Myocyte (in vitro differentiated cells): ENCODE data around the gene SLC38A1. TPM values are rescaled to one million over a fixed set of nuclear protein-coding genes. Genes with fewer than 3 reads are reported as not detected.

Experiments
- DNase-seq: peaks from one replicate; pipeline ENCODE4 v3.0.0-alpha.2; 2012; ENCODE audit warnings: low read depth
- total RNA-seq: library from RNA; depleted of rRNA; stranded (reverse); fragments of >200 nt; gene quantifications from 2 replicates; pipeline ENCODE4 v1.2.3, GENCODE V29; 2014

Gene SLC38A1
- total RNA-seq, 1 donor from 2014 or later = 132 TPM

DNA sequence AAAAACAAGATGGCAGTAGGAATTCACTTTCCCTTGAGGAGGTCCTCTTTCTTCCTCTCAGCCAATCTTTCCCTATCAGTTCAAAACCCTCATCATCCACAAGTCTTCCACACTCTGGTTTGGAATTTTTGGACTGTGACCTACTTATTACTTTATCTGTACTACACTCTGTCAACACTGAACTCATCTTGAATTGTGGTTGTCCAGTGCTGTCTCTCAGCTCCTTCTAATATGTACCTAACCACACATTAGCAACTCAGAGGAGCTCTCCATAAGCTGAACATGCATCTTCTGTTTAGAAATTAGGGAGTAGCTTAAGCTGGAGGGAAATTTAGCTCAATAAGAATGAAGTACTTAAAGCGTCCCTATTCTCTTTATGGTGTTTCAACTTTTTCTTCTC, 34.8 kb downstream of the SLC38A1 start:
- no peak for DNase-seq

DNA sequence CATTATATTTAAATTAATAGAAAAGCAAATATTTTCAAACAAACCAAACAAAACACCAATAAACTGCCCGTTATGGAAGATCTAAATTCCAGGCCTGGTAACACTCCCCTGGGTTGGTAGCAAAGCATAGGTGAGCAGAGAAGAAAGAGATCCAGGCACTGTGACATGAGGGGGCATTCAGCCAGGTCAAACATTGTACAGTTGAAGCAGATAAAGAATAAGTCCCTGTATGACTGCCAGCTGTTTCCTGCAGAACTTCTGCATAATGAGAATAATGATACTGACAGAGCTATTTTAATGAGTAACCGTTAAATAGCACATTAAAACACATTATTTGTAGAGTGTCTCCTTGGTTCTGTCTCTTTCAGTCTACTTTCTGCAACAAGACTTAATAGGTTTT, 35.4 kb downstream of the SLC38A1 start:
- DNase-seq = no peak

DNA sequence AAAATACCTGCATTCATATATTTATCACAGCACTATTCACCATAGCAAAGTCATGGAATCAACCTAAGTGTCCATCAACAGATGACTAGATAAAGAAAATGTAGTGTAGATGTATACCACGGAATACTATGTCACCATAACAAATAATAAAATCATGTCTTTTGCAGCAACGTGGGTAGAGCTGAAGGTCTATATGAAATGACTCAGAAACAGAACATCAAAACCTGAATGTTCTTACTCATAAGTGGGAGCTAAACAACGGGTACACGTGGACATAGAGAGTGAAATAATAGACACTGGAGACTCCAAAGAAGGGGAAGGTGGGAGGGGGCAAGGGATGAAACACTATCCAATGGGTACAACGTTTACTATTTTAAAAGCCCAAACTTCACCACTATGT, 37.9 kb downstream of the SLC38A1 start:
- DNase-seq = no peak

DNA sequence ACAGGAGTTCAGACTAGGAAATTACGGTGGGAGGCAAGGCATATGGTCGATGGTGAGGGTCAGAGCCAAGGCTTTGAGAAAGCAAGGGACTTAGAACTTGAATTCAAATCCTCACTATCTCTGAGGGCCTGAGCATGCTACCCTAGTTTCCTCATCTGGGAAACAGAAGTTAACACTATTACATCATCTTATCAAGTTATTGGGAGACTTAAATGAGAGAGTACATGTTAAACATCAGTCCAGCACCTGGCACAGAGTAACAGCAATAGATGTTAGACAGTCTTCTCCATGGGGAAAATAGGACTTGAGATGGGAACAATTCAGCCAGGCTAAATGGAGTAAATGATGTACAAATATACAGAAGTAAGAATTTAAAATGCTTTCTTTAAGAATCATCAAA, 38.5 kb downstream of the SLC38A1 start:
- DNase-seq = no peak

DNA sequence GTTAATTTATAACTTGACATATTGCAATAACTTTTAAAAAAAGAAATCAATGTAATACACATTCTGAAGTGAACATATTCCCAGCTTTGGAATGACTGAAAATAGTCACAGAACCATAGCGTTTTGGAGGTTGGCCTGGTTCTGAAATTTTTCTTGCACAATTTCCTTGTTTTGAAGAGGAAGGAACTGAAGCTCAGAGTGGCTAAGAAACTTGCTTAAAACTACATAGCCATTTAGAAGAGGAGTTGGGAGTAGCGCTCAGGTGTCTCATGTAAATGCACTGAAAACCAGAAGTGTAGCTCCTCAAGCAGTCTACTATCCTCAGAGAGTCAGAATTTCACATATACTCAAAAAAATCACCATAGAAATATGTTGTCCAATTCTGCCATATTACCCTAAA, 41.2 kb downstream of the SLC38A1 start:
- no peak for DNase-seq

DNA sequence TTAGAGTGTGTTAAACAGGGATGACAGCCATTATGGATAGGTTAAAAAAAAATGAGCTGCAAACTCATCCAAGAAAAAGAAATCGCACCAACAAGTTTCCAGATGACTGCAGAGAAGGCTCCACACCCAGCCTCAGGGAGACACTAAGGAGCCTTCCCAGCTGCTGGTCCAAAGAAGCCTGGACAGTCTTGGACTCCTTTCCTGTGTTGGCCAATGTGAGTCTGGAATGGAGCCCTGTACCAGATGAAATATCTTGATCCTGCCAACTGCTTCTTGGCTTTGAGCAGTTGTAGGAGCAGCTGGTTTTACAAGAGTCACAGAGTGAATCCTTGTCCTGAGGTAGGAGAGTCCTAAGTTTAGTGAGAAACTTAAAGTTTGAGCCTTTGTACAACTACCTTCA, 44.5 kb downstream of the SLC38A1 start:
- peak; percentile 84 for DNase-seq

DNA sequence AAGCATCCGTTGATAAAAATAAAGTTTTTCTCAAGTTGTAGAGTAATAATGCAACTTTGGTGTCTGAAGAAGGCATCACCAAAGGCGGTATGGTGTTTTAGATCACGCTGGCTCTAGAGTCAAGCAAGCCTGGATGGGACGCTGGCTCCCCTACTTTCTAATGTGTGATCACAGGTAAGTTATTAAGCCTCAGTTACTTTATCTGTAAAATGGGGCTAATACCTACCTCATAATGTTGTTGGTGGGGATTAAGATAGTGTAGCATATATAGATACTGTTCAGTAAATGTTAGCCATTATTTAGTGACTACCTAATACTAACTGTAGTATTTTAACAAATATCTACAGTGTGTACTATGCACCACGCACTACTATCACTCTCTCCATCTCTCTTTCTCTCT, 45.8 kb downstream of the SLC38A1 start:
- no peak for DNase-seq

DNA sequence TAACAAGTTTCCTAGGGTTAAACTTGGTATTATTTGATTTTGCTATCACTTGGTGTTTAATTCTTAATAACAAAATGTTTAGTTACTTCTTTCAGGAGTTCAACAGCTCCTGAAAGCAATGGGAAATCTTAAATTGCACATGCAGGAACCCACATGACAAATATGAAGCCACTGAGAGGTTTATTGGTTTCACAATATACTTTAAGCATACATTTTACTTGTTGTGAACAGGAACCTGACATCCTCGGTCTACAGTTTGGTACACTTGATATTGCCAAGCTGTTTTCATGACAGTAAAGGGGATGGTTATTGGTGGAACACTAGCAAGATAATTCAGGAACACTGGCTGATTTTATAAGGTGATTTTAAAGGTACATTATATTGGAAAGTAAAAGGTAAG, 46.2 kb downstream of the SLC38A1 start:
- no peak for DNase-seq

DNA sequence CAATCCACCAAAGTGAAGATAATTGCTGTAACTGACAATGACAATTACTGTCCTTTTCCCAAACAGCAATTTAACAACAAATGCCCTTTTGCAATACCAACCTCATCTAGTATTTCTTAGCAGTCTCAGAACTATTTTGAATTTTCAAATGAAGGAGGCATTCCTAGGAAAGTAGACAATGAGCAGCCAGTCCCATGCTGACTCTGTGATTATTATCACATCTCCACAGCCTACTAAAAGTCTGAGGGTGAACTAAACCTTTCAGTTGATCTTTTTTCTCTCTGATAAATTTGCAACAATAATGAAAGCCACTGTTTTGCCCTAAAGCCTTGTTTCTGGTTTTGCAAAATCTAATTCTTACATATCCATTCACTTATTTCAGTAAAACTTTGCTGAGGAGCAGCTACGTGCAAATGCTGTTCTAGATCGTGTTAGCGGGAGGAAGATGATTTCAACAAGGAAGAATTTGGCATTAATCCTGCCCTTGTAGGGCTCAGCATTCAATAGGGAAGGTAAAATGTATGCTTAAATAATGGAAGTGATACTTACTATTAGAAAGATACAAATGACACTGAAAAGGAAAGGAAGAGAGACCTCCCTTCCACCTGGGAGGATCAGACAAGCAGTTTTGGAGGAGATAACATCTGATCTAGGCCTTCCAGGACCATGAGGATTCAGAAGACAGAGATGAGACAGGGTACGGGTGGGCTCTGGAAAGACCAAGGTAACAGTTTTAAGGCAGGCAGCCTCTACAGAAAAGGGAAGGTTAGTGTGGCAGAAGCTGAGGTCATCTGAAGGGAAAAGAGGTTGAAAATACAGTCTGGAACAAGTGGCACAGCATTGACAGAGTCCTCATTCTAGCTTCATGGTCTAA, 47.4 kb downstream of the SLC38A1 start:
- DNase-seq = no peak

DNA sequence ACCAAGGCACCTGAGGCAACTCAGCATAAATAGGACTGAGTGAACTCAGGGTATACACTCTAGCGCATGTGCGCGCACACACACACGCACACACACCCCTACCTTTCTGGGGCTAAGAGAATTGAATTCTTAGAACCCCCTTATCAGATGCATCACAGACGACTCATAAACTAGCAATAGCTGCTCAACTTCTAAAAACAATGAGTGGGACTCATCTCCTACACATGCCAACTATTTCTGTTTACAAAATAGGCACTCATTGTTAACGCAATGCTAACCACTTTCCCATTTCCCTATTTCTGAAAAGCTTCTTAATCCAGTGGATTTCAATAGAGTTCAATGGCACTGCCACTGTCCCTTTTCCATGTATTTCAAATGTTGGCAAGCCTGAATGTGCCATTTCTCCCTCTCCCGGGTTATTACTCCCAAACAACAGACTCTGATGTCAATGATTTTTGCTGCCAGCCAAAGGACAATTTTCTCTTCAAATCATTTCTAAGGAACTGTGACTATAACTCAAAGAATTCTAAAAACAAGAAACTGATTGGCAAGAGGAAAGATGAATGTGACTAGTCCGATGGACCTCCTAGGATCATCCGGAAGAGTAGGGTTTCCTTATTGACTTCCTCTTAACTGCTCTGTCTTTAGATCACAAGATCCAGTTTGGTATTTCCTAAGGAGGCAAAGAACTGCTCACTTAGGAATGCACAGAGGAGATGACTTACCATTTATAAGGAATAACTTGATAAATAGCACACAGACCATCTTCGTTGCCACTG, 48.8 kb downstream of the SLC38A1 start:
- peak; percentile 56 for DNase-seq

DNA sequence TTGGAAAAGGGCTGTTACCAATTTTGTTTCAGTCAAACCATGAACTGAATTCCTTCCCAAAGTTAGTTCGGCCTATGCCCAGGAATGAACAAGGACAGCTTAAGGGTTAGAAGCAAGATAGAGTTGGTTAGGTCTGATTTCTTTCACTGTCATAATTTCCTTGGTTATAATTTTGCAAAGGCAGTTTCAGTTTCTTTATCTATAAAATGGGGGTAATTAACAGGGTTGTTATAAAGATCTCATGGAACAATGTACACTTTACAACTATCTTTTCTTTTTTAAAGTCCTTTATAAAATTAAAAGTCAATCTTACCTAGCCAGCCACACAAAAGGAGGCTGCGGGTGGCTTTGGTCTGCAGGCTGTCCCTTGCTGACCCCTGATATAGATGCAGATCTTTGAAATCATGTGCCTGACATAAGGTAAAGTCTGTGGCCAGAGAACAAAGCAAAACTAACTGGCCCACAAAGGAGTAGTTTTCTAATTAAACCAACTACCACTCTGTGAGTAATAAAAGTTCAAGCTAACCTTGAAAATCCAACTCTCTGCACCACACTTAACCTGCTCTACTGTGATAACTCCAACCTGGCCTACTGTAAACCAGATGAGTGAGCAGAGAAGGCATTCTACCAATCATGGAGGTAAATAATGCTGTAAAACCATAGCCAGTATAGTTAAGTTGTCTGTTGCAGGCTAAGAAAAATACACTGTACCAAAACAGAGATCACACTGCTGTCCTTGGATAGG, 49.5 kb downstream of the SLC38A1 start:
- no peak for DNase-seq

DNA sequence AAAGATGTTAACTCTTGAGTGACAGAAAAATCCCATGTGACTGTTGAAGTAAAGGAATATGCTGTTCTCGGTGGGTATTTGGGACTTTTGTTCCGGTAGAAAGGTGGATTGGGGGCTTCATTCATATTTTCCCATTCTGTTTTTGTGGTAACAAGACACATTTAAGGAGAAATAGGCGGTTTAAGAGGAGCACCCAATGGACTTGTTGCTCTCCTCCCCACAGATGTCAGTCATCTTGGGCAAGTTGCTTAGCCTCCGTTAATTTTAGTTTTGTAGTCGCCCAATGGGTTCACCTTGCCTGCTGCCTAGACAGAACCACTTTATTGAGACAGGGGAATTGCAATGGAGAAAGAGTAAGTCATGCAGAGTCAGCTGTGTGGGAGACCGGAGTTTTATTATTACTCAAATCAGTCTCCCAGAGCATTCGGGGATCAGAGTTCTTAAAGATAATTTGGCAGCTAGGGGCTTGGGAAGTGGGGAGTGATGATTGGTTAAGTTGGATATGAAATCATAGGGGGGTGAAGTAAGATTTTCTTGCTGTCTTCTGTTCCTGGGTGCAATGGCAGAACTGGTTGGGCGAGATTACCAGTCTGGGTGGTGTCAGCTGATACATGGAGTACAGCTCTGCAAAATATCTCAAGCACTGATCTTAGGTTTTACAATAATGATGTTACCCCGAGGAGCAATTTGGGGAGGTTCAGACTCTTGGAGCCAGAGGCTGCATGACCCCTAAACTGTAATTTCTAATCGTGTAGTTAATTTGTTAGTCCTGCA, 50.3 kb downstream of the SLC38A1 start:
- DNase-seq = no peak

DNA sequence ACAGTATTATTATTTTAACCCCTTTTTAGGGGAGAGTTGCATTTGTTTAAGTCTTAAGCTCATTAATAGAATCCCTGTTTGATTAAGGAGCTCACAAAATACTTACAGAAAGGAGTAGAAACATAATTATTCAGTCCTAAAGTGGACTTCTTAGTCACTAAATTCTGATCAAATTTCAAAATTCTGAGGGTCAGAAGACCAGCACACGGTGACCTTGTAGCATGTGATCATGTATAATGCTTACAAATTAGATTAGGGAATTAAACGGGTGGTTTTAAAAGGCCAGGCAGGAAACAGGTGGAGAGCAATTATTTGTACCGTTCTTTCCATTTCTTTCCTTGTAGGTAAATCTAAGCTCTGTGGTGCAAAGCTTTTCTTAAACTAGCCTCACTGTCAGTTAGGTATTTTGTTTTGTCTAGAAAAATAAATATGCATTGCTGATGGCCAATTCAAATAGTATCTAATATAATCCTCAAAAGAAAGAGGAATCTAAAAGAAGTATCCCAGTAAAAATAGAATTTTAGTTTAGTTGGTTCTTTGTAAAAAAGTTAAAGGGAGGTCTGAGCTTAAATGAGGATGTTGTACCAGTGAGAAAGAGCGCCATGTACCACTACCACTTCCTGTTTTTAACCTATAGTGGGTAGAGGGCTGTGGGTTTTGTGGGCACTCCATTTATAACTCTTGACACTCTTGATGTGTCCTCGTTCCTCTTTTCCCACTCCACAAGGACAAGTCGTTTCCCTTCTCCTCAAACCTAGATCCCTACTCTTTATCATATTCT, 51.1 kb downstream of the SLC38A1 start:
- DNase-seq = no peak

DNA sequence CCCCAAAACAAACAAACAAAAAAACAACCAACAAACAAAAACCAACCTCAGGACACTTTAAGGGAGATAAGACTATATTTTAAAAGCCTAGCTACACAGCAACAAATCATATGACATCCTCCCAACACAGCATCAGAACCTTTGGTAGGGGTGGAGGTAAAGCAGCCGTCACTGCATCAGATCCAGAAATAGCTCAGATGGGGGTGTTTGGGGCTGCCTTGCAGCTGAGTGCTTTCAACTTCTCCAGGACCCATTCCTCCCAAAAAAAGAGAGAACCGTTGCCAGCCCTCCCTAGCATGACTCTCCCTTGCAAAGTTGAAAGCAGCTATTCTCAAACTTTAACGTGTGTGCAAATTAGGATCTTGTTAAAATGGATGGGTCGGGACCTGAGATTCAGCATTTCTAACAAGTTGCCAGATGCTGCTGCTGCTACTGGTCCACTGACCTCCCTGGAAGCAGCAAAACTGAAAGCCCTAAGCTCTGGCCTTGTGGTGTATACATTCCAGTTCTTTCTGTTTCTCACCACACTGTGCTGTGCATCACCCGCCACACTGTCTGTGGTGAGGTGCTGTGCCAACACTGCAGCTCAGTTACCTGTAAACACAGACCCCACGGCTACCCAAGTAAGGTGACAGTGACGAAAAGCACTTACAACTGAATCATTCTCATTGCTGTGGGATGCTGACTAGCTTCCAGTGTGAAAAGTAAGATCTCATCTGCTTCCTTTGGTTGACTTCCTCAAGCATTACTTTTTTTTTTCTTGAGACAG, 54.0 kb downstream of the SLC38A1 start:
- DNase-seq = no peak

DNA sequence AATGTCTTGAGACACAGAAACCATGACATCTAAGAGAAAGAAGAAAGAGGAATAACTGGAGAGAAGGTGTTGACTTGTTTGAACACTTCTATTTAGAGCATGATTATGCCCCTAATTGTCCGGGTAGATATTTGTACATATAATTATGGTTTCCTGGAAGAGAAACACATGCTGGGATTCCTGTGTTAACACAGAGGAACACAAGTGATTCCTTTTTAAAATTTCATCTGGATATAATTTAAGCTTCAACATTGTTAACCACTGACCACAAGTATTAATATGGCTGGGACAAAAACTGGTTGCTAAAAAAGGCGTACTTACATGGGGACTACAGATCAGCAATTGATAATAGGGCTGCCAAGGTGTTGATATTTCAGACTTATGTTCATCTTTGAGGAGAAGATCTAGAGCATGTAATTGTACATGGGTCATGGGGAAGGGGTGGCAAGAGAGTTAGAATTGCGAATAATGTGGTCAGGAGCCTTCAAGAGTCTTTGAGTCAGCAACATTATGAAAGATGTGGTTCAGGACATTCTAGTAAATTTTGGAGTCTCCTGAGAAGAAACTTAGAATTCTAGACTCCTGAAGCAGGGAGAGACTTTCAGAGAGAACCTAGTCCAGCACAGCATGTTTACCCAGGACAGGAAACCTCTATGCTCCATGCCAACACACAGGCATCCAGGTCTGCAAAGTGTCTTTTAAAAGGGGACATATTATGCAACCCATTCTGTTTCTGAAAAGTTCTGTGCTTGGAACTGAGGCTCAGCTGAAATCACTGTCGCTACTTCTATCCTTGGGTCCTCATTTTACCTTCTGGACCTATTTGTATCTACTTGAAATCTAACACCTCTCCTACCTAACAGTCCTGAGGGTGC, 56.5 kb downstream of the SLC38A1 start:
- DNase-seq = peak; percentile 22

DNA sequence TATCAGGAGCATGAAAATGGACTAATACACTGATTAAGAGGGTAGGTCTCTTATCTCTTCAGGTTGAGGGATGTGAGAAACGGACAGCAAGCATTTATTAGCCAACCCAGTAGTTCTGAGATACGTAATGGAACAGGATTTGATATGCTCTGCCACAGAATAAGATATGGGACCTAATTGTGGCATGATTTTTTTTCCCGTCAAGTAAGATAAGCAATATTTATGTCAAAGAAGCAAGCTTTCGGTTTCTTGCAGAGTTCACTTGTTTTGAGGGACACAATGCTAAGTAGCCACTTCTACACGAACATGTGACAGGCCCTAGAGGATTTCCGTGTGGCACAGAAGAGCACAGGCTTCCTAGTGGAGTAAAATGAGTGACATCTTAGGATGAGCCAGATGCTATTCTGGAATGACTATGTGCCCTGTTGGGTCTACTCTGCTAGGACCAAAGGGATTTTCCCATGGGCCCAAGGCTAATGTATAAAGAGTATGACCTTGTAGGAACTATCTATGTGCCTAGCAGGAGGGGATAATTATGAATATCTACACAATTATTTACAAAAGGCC, 57.9 kb downstream of the SLC38A1 start:
- DNase-seq = peak; percentile 26

DNA sequence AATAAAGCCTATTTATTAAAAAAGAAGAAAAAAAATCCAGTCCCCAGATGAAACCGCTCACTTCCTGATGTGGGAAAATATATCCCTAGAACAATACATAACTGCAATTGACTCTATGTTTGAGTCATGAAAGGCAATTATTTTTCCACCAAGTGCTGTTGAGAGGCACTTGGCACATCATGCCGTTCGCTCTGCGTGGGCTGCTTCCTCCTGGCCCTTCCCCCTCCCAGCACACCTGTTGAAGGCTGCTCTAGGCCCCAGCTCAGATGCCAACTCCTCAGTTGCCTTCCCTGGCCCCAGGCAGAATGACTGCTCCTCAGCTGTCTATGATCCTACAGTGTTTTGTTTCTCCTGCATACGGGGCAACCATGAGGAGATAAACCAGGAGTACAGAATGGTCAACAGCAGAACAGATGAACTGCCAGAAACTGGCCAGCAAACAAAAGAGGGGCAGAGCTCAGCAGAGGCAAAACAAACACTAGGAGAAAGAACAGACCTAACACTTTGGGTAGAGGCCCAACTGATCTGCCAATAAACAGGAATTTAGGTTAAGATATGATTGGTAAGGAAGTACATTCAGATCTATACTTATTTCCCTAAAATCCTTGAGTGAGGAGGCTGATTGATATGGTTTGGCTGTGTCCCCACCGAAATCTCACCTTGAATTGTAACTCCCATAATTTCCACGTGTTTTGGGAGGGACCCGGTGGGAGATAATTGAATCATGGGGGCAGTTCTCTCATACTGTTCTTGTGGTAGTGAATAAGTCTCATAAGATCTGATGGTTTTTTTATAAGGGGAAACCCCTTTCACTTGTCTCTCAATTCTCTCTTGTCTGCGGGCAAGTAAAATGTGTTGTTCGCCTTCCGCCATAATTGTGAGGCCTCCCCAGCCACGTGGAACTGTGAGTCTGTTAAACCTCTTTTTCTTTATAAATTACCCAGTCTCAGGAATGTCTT, 58.6 kb downstream of the SLC38A1 start:
- peak; percentile 91 for DNase-seq
